CD4-positive, alpha-beta T cell (primary cell): ENCODE measurements around the gene CYP1A1. TPM values are rescaled to one million over a fixed set of nuclear protein-coding genes. Genes with fewer than 3 reads are reported as not detected.

Source experiments
- ATAC-seq: fragments of 200-7000 bp; cut with Tn5 transposase; one replicate; pipeline ENCODE4 v1.10.0; 2022; ENCODE audit warnings: mild to moderate bottlenecking; ENCODE audit not compliant: poor library complexity
- CTCF ChIA-PET: fragments of 350-600 bp; sonication (Branson Sonifier 250); formaldehyde crosslinking; loops from one replicate; lab custom pipeline; 2021; ENCODE audit warnings: antibody characterized with exemption, inconsistent platforms; lab: Charles Lee
- POLR2A ChIA-PET: fragments of 350-600 bp; sonication (Branson Sonifier 250); formaldehyde crosslinking; loops from one replicate; lab custom pipeline; 2021; ENCODE audit warnings: antibody characterized with exemption, inconsistent platforms; lab: Charles Lee
- DNase-seq, 14 experiments: peaks; one replicate each; pipeline ENCODE4 v3.0.0-alpha.2; 2013 to 2020; ENCODE audit warnings: mixed read lengths in 2 of 14
- H3K27ac ChIP-seq, 2 donors: one replicate each; pipeline versions ENCODE4 v1.5.1 to v1.7.0; 2013; ENCODE audit warnings: low read length in 2 of 2, low read depth in 1 of 2, mild to moderate bottlenecking in 1 of 2
- H3K27me3 ChIP-seq, 2 experiments: 1 replicate in 1 of 2; 2 replicates in 1 of 2; pipeline versions ENCODE4 v1.6.1 to v1.7.0; 2013; ENCODE audit warnings: low read length in 2 of 2, control low read depth in 1 of 2, mild to moderate bottlenecking in 1 of 2, moderate library complexity in 1 of 2; ENCODE audit not compliant: insufficient read depth in 2 of 2, control insufficient read depth in 1 of 2
- H3K36me3 ChIP-seq: one replicate; pipeline ENCODE4 v1.6.1; 2013; ENCODE audit warnings: low read length, control low read depth; ENCODE audit not compliant: insufficient read depth
- H3K4me1 ChIP-seq: one replicate; pipeline ENCODE4 v1.6.1; 2013; ENCODE audit warnings: low read length, control low read depth; ENCODE audit not compliant: insufficient read depth
- H3K4me3 ChIP-seq: one replicate; pipeline ENCODE4 v1.5.1; 2013; ENCODE audit warnings: mild to moderate bottlenecking, low read length, moderate library complexity
- H3K9me3 ChIP-seq, 2 experiments: 1 replicate in 1 of 2; 2 replicates in 1 of 2; pipeline versions ENCODE4 v1.6.1 to v1.7.0; 2013; ENCODE audit warnings: low read length in 2 of 2, mild to moderate bottlenecking in 2 of 2, control low read depth in 1 of 2, moderate library complexity in 1 of 2; ENCODE audit not compliant: control insufficient read depth in 1 of 2, insufficient read depth in 1 of 2
- H3K27ac Mint-ChIP-seq: one replicate; pipeline ENCODE4 v1.8.0; 2020; ENCODE audit warnings: mixed read lengths
- H3K27me3 Mint-ChIP-seq: one replicate; pipeline ENCODE4 v1.8.0; 2021; ENCODE audit warnings: mixed read lengths
- H3K36me3 Mint-ChIP-seq: one replicate; pipeline ENCODE4 v1.8.0; 2021; ENCODE audit warnings: low read depth, mixed read lengths
- H3K4me1 Mint-ChIP-seq: one replicate; pipeline ENCODE4 v1.8.0; 2021; ENCODE audit warnings: low read depth, mixed read lengths
- H3K4me3 Mint-ChIP-seq: one replicate; pipeline ENCODE4 v1.8.0; 2020; ENCODE audit warnings: mild to moderate bottlenecking, mixed read lengths
- H3K9me3 Mint-ChIP-seq: one replicate; pipeline ENCODE4 v1.8.0; 2020; ENCODE audit warnings: mixed read lengths
- intact Hi-C, 2 experiments: fragments of 100-400 bp; cut with DNase I in 1 of 2; cut with micrococcal nuclease in 1 of 2; formaldehyde crosslinking; loops; one replicate each; pipeline versions ENCODE4 v1.15.1 to v1.9.0; 2023 to 2025; cut with DNase I, micrococcal nuclease
- polyA plus RNA-seq, 2 donors: library from polyadenylated mRNA; unstranded; fragments of 120-200 nt; gene quantifications; one replicate each; pipeline ENCODE4 v1.2.1, GENCODE V29; 2013
- total RNA-seq, 174 experiments: library from RNA in 2 of 174; stranded (reverse) in 2 of 174; gene quantifications; one replicate each; pipeline ENCODE4 v1.2.3 and lab custom pipeline; 2021 to 2026
- TF ChIP-seq, protein P1 (sequence below): fragments of 200-600 bp; IDR thresholded peaks from one replicate; pipeline ENCODE4 v1.8.0; 2022; ENCODE audit warnings: antibody characterized with exemption, mild to moderate bottlenecking

Gene CYP1A1, protein sequence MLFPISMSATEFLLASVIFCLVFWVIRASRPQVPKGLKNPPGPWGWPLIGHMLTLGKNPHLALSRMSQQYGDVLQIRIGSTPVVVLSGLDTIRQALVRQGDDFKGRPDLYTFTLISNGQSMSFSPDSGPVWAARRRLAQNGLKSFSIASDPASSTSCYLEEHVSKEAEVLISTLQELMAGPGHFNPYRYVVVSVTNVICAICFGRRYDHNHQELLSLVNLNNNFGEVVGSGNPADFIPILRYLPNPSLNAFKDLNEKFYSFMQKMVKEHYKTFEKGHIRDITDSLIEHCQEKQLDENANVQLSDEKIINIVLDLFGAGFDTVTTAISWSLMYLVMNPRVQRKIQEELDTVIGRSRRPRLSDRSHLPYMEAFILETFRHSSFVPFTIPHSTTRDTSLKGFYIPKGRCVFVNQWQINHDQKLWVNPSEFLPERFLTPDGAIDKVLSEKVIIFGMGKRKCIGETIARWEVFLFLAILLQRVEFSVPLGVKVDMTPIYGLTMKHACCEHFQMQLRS
- total RNA-seq, result not detected
- polyA plus RNA-seq (2013, experiment 1 of 2), result 0.03 TPM
- 0.08 TPM for polyA plus RNA-seq (2013, experiment 2 of 2)
- total RNA-seq (lab: John Stamatoyannopoulos, UW), result 0 to 17.8 (median 0.69) reads per million in 172 experiments

GRCh38 chr15:74725225-74725774 is at the start of gene CYP1A1:
TSS of gene CYP1A1 (minus strand) at chr15:74725528. CDS start at chr15:74723097, 2,431 bp downstream.
- H3K4me3 ChIP-seq, result peak within 1 kb of the TSS; percentile 71
- TF ChIP-seq, protein P1, sequence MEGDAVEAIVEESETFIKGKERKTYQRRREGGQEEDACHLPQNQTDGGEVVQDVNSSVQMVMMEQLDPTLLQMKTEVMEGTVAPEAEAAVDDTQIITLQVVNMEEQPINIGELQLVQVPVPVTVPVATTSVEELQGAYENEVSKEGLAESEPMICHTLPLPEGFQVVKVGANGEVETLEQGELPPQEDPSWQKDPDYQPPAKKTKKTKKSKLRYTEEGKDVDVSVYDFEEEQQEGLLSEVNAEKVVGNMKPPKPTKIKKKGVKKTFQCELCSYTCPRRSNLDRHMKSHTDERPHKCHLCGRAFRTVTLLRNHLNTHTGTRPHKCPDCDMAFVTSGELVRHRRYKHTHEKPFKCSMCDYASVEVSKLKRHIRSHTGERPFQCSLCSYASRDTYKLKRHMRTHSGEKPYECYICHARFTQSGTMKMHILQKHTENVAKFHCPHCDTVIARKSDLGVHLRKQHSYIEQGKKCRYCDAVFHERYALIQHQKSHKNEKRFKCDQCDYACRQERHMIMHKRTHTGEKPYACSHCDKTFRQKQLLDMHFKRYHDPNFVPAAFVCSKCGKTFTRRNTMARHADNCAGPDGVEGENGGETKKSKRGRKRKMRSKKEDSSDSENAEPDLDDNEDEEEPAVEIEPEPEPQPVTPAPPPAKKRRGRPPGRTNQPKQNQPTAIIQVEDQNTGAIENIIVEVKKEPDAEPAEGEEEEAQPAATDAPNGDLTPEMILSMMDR, result no peak
- ATAC-seq (peak; percentile 51), DNase-seq (peak in 8 of 14 experiments; percentile 23 to 60 (median 36))
- no peak within 1 kb of the TSS for H3K27ac ChIP-seq
- POLR2A ChIA-PET, result interaction anchor here (0.6 to 1.2 kb wide), 6 partner anchors 12 to 110 kb away, joined by 3 to 7 read pairs (median 4); partner anchors contain the start of genes CLK3, CSK and EDC3
- Mint-ChIP-seq H3K27me3 (peaks cover 5% of the 10 kb centered on the region), H3K4me3 (peak within 1 kb of the TSS; percentile 86), H3K27ac (no peak within 1 kb of the TSS), H3K36me3 (no peaks in the 10 kb centered on the region), H3K9me3 (no peaks in the 10 kb centered on the region), H3K4me1 (peaks cover 5% of the 10 kb centered on the region)
- peaks cover 0 to 2% of the 10 kb centered on the region in 2 experiments for H3K27me3 ChIP-seq
- CTCF ChIA-PET, result interaction anchor here (0.6 to 1.1 kb wide), 2 partner anchors 10 to 87 kb away, joined by 3 to 4 read pairs; no protein-coding TSS in a partner anchor
- intact Hi-C loops, result no loop called here
- peaks cover 15% of the 10 kb centered on the region for H3K4me1 ChIP-seq
- H3K9me3 ChIP-seq, result no peaks in the 10 kb centered on the region
- no peaks in the 10 kb centered on the region for H3K36me3 ChIP-seq

GRCh38 chr15:74773731-74774252 is 48.5 kb upstream of the CYP1A1 start:
- Histone ChIP-seq H3K9me3 (no peaks in the 10 kb centered on the region), H3K36me3 (no peaks in the 10 kb centered on the region), H3K4me1 (peaks cover 75% of the 10 kb centered on the region), H3K27me3 (no peaks in the 10 kb centered on the region), H3K27ac (no peak overlapping the region), H3K4me3 (no peak overlapping the region)
- no peak overlapping the region for H3K4me3 Mint-ChIP-seq
- H3K9me3 Mint-ChIP-seq, result no peaks in the 10 kb centered on the region
- H3K27me3 Mint-ChIP-seq, result peaks cover 2% of the 10 kb centered on the region
- ATAC-seq, result no peak
- ChIA-PET POLR2A (interaction anchor here (22.7 kb wide), 1 partner anchor 22 kb away, joined by 925 read pairs; the partner anchor contains the start of gene CSK), CTCF (interaction anchor here (1.5 to 9.3 kb wide), 2 partner anchors 11 to 20 kb away, joined by 4 to 353 read pairs; no protein-coding TSS in a partner anchor)
- peak overlapping the region; percentile 59 for H3K27ac Mint-ChIP-seq
- no peak for DNase-seq
- TF ChIP-seq, protein P1, result no peak
- intact Hi-C loops, result no loop called here
- H3K36me3 Mint-ChIP-seq, result no peaks in the 10 kb centered on the region
- peaks cover 69% of the 10 kb centered on the region for H3K4me1 Mint-ChIP-seq

- ChIA-PET CTCF (interaction anchor here (1.5 to 9.3 kb wide), 2 partner anchors 11 to 21 kb away, joined by 4 to 353 read pairs; no protein-coding TSS in a partner anchor), POLR2A (interaction anchor here (22.7 kb wide), 1 partner anchor 22 kb away, joined by 925 read pairs; the partner anchor contains the start of gene CSK)
- ATAC-seq (no peak), DNase-seq (no peak)
- H3K27ac Mint-ChIP-seq, result no peak overlapping the region
- Histone ChIP-seq H3K4me3 (no peak overlapping the region), H3K36me3 (no peaks in the 10 kb centered on the region), H3K27me3 (no peaks in the 10 kb centered on the region), H3K4me1 (peaks cover 74% of the 10 kb centered on the region), H3K27ac (no peak overlapping the region), H3K9me3 (no peaks in the 10 kb centered on the region)
- H3K36me3 Mint-ChIP-seq, result no peaks in the 10 kb centered on the region
- H3K4me1 Mint-ChIP-seq, result peaks cover 68% of the 10 kb centered on the region
- TF ChIP-seq, protein P1, result no peak
- H3K4me3 Mint-ChIP-seq, result no peak overlapping the region
- no peaks in the 10 kb centered on the region for H3K9me3 Mint-ChIP-seq
- intact Hi-C loops, result no loop called here
- H3K27me3 Mint-ChIP-seq, result peaks cover 5% of the 10 kb centered on the region
These were observed 48.0 kb upstream of the CYP1A1 start for GRCh38 chr15:74773329-74773728.
